DMS53 treated with DMSO at 0.1 percent for 48 hours (cell line): Measurements from ENCODE around the gene RANBP3.
"Not testable (repeated sequence)": the region's sequence is repeated elsewhere in the genome, so short reads cannot be mapped to it uniquely, and the experiment has no call there.

ENCODE experiments used
- DNase-seq: peaks from one replicate; lab custom pipeline; 2025; ENCODE audit not compliant: unreplicated experiment; lab: John Stamatoyannopoulos, UW

RANBP3 gene

GRCh38 chr19:5966941-5967340 is 11.0 kb downstream of the RANBP3 start:
- no peak for DNase-seq

GRCh38 chr19:5966215-5966614 is 11.7 kb downstream of the RANBP3 start:
- DNase-seq: no peak

- no peak for DNase-seq
Observed at GRCh38 chr19:5964816-5965565, 12.9 kb downstream of the RANBP3 start.

- DNase-seq: no peak
Observed at GRCh38 chr19:5963855-5964254, 14.1 kb downstream of the RANBP3 start.

- not testable (repeated sequence) for DNase-seq
Observed at GRCh38 chr19:5963259-5963658, 14.7 kb downstream of the RANBP3 start.

- DNase-seq: peak; percentile 94
Observed at GRCh38 chr19:5961969-5962945, 15.7 kb downstream of the RANBP3 start.

GRCh38 chr19:5961641-5961968 is 16.3 kb downstream of the RANBP3 start:
- not testable (repeated sequence) for DNase-seq

GRCh38 chr19:5960005-5961001 is 17.6 kb downstream of the RANBP3 start:
- DNase-seq: no peak

- DNase-seq: no peak
Observed at GRCh38 chr19:5959260-5960004, 18.5 kb downstream of the RANBP3 start.

- DNase-seq: no peak
Observed at GRCh38 chr19:5958851-5959122, 19.2 kb downstream of the RANBP3 start.

GRCh38 chr19:5958074-5958850 is 19.7 kb downstream of the RANBP3 start:
- DNase-seq: no peak

GRCh38 chr19:5957170-5957569 is 20.8 kb downstream of the RANBP3 start:
- DNase-seq: no peak

GRCh38 chr19:5956728-5957127 is 21.2 kb downstream of the RANBP3 start:
- no peak for DNase-seq

GRCh38 chr19:5956323-5956722 is 21.6 kb downstream of the RANBP3 start:
- DNase-seq: no peak

GRCh38 chr19:5955636-5955935 is 22.4 kb downstream of the RANBP3 start:
- DNase-seq: no peak

GRCh38 chr19:5954293-5954692 is 23.6 kb downstream of the RANBP3 start:
- no peak for DNase-seq

- no peak for DNase-seq
Observed at GRCh38 chr19:5953680-5954213, 24.2 kb downstream of the RANBP3 start.

GRCh38 chr19:5953030-5953589 is 24.8 kb downstream of the RANBP3 start:
- DNase-seq: no peak
